Body of pancreas (tissue), 4 donors: ENCODE data around the gene SART3.

Experiments used
- CTCF ChIP-seq, 7 experiments: fragments of 450-650 bp in 4 of 7; fragments of 200-600 bp in 3 of 7; sonication (generic) in 3 of 7; IDR thresholded peaks; one replicate each; pipeline ENCODE4 v1.5.1; 2016 to 2019; ENCODE audit warnings: antibody characterized with exemption in 7 of 7
- POLR2A ChIP-seq, 3 donors: fragments of 450-650 bp; IDR thresholded peaks; one replicate each; pipeline ENCODE4 v1.6.1; 2016; ENCODE audit warnings: antibody characterized with exemption in 3 of 3, mild to moderate bottlenecking in 2 of 3

- TF ChIP-seq CTCF (IDR thresholded peaks at IDR 0.05) (peak; percentile 52 to 86 (median 81)), POLR2A (IDR thresholded peaks at IDR 0.05) (peak in 1 of 3 donors; percentile 32)
Observed at GRCh38 chr12:108563136-108563803, 2.3 kb upstream of the SART3 start.
